ENCODE data around the gene SLC47A1. TPM values are rescaled to one million over a fixed set of nuclear protein-coding genes. Genes with fewer than 3 reads are reported as not detected.

Gene SLC47A1
- total and polyA plus RNA-seq, 2 of the 8 experiments (the other 6 are each of a cell fraction or from before 2014, with no cell fraction given): 1.5 to 3.6 TPM

- TF ChIP-seq, protein P1, sequence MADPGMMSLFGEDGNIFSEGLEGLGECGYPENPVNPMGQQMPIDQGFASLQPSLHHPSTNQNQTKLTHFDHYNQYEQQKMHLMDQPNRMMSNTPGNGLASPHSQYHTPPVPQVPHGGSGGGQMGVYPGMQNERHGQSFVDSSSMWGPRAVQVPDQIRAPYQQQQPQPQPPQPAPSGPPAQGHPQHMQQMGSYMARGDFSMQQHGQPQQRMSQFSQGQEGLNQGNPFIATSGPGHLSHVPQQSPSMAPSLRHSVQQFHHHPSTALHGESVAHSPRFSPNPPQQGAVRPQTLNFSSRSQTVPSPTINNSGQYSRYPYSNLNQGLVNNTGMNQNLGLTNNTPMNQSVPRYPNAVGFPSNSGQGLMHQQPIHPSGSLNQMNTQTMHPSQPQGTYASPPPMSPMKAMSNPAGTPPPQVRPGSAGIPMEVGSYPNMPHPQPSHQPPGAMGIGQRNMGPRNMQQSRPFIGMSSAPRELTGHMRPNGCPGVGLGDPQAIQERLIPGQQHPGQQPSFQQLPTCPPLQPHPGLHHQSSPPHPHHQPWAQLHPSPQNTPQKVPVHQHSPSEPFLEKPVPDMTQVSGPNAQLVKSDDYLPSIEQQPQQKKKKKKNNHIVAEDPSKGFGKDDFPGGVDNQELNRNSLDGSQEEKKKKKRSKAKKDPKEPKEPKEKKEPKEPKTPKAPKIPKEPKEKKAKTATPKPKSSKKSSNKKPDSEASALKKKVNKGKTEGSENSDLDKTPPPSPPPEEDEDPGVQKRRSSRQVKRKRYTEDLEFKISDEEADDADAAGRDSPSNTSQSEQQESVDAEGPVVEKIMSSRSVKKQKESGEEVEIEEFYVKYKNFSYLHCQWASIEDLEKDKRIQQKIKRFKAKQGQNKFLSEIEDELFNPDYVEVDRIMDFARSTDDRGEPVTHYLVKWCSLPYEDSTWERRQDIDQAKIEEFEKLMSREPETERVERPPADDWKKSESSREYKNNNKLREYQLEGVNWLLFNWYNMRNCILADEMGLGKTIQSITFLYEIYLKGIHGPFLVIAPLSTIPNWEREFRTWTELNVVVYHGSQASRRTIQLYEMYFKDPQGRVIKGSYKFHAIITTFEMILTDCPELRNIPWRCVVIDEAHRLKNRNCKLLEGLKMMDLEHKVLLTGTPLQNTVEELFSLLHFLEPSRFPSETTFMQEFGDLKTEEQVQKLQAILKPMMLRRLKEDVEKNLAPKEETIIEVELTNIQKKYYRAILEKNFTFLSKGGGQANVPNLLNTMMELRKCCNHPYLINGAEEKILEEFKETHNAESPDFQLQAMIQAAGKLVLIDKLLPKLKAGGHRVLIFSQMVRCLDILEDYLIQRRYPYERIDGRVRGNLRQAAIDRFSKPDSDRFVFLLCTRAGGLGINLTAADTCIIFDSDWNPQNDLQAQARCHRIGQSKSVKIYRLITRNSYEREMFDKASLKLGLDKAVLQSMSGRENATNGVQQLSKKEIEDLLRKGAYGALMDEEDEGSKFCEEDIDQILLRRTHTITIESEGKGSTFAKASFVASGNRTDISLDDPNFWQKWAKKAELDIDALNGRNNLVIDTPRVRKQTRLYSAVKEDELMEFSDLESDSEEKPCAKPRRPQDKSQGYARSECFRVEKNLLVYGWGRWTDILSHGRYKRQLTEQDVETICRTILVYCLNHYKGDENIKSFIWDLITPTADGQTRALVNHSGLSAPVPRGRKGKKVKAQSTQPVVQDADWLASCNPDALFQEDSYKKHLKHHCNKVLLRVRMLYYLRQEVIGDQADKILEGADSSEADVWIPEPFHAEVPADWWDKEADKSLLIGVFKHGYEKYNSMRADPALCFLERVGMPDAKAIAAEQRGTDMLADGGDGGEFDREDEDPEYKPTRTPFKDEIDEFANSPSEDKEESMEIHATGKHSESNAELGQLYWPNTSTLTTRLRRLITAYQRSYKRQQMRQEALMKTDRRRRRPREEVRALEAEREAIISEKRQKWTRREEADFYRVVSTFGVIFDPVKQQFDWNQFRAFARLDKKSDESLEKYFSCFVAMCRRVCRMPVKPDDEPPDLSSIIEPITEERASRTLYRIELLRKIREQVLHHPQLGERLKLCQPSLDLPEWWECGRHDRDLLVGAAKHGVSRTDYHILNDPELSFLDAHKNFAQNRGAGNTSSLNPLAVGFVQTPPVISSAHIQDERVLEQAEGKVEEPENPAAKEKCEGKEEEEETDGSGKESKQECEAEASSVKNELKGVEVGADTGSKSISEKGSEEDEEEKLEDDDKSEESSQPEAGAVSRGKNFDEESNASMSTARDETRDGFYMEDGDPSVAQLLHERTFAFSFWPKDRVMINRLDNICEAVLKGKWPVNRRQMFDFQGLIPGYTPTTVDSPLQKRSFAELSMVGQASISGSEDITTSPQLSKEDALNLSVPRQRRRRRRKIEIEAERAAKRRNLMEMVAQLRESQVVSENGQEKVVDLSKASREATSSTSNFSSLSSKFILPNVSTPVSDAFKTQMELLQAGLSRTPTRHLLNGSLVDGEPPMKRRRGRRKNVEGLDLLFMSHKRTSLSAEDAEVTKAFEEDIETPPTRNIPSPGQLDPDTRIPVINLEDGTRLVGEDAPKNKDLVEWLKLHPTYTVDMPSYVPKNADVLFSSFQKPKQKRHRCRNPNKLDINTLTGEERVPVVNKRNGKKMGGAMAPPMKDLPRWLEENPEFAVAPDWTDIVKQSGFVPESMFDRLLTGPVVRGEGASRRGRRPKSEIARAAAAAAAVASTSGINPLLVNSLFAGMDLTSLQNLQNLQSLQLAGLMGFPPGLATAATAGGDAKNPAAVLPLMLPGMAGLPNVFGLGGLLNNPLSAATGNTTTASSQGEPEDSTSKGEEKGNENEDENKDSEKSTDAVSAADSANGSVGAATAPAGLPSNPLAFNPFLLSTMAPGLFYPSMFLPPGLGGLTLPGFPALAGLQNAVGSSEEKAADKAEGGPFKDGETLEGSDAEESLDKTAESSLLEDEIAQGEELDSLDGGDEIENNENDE (IDR thresholded peaks at IDR 0.05; ENCODE audit: insufficient replicate concordance, low read length): no peak
- no peak for TF ChIP-seq SP4 (IDR thresholded peaks at IDR 0.05; ENCODE audit: low read length)
- no peak for TF ChIP-seq SP2 (IDR thresholded peaks at IDR 0.05; ENCODE audit: low read length)
- TF ChIP-seq TAF7 (optimal IDR thresholded peaks at IDR 0.05; ENCODE audit: borderline replicate concordance, low read depth, low read length): no peak
- no peak for TF ChIP-seq RNF2 (IDR thresholded peaks at IDR 0.05; ENCODE audit: borderline replicate concordance, low read depth, low read length, missing control alignments, poor library complexity, severe bottlenecking)
- TF ChIP-seq SAP30 (IDR thresholded peaks at IDR 0.05; ENCODE audit: insufficient read depth, insufficient replicate concordance, low read length): no peak
- TF ChIP-seq NRF1 (IDR thresholded peaks at IDR 0.05; ENCODE audit: low read depth, low read length): no peak
- TF ChIP-seq CEBPB (IDR thresholded peaks at IDR 0.05; ENCODE audit: low read depth, low read length): no peak
- no peak for TF ChIP-seq RFX5 (IDR thresholded peaks at IDR 0.05; ENCODE audit: borderline replicate concordance, low read depth, low read length)
- TF ChIP-seq SIX5 (IDR thresholded peaks at IDR 0.05; ENCODE audit: low read depth, low read length): no peak
- TF ChIP-seq EP300 (IDR thresholded peaks at IDR 0.05; ENCODE audit: borderline replicate concordance in 1 of 2, low read depth in 2 of 2, low read length in 2 of 2): no peak
- no peak for TF ChIP-seq PHF8 (conservative IDR thresholded peaks at IDR 0.05; ENCODE audit: low read depth, low read length)
These were observed 5.4 kb downstream of the SLC47A1 start (continued) for GRCh38 chr17:19539040-19539399.

Data from H1 (cell line).